RKO (cell line): Measurements from ENCODE around the gene FAM236C.
"Not testable (repeated sequence)": the region's sequence is repeated elsewhere in the genome, so short reads cannot be mapped to it uniquely, and the experiment has no call there.

Source experiments
- DNase-seq: peaks from one replicate; pipeline ENCODE4 v3.0.0-alpha.2; 2016; ENCODE audit warnings: low spot score

The FAM236C gene

GRCh38 chrX:72912315-72912714 is at the start of gene FAM236C:
TSS of gene FAM236C (plus strand) at chrX:72912615. CDS start at chrX:72912715, 100 bp downstream.
- DNase-seq: not testable (repeated sequence)

GRCh38 chrX:72882898-72883297 is 29.5 kb upstream of the FAM236C start:
- DNase-seq: not testable (repeated sequence)

GRCh38 chrX:72889740-72890139 is 22.7 kb upstream of the FAM236C start:
- not testable (repeated sequence) for DNase-seq

- DNase-seq: not testable (repeated sequence)
Observed at GRCh38 chrX:72916096-72916495, 3.7 kb downstream of the FAM236C start.

- not testable (repeated sequence) for DNase-seq
Observed at GRCh38 chrX:72932283-72932682, 19.9 kb downstream of the FAM236C start.

- DNase-seq: not testable (repeated sequence)
Observed at GRCh38 chrX:72936455-72936854, 24.0 kb downstream of the FAM236C start.

- not testable (repeated sequence) for DNase-seq
Observed at GRCh38 chrX:72936882-72937455, 24.6 kb downstream of the FAM236C start.

- DNase-seq: not testable (repeated sequence)
Observed at GRCh38 chrX:72937906-72938305, 25.5 kb downstream of the FAM236C start, which contains the start of gene FAM236A. TSS of gene FAM236A (plus strand) at chrX:72938206. CDS start at chrX:72938263, 57 bp downstream.

GRCh38 chrX:72942272-72942671 is 29.9 kb downstream of the FAM236C start:
- not testable (repeated sequence) for DNase-seq

GRCh38 chrX:72943035-72943818 is 30.8 kb downstream of the FAM236C start:
- DNase-seq: not testable (repeated sequence)

GRCh38 chrX:72943819-72944169 is 31.4 kb downstream of the FAM236C start, which contains the start of gene DMRTC1:
TSS of gene DMRTC1 (minus strand) at chrX:72943837. CDS start at chrX:72875694, 68,143 bp downstream.
- not testable (repeated sequence) for DNase-seq

- not testable (repeated sequence) for DNase-seq
Observed at GRCh38 chrX:72959971-72960370, 47.6 kb downstream of the FAM236C start.
